K562 (cell line): ENCODE data around the gene TMBIM4. TPM values are rescaled to one million over a fixed set of nuclear protein-coding genes. Genes with fewer than 3 reads are reported as not detected.
"Not testable (repeated sequence)": the region's sequence is repeated elsewhere in the genome, so short reads cannot be mapped to it uniquely, and the experiment has no call there.

Experiments used
- ATAC-seq: fragments of 200-7000 bp; cut with Tn5 transposase; 3 replicates; pipeline ENCODE4 v1.9.1; 2020; ENCODE audit warnings: moderate library complexity
- BruUV-seq: library from RNA; stranded (reverse); fragments of 400-500 nt; replicated peaks from 2 replicates; lab custom pipeline; 2021; lab: Mats Ljungman, UMichigan
- CTCF ChIA-PET: fragments of 300-600 bp; formaldehyde crosslinking; extraction: SDS; loops from one replicate; lab custom pipeline; 2021; ENCODE audit warnings: low intra/inter-chr PET ratio; lab: Yijun Ruan, JAX
- POLR2A ChIA-PET: fragments of 300-600, 350-650 bp; sonication (Branson Sonifier 250); formaldehyde crosslinking; extraction: SDS; loops from one replicate; lab custom pipeline; 2021; ENCODE audit warnings: antibody characterized with exemption, inconsistent platforms; lab: Yijun Ruan, JAX
- DNase-seq, 4 experiments: peaks; one replicate each; pipeline versions ENCODE4 v3.0.0 to v3.0.0-alpha.2; 2011 to 2018; ENCODE audit warnings: low spot score in 3 of 4, mixed read lengths in 3 of 4; ENCODE audit errors: extremely low read depth in 1 of 4
- FAIRE-seq: peaks from 2 replicates; lab custom pipeline; 2011; peaks lifted over from hg19 to GRCh38; lab: Jason Lieb, UNC
- H2AFZ ChIP-seq: 2 replicates; pipeline ENCODE4 v1.6.0; 2011; ENCODE audit warnings: low read depth, low read length, control low read depth, inconsistent platforms
- H3K27ac ChIP-seq: fragments of 200-600 bp; 3 replicates; pipeline ENCODE4 v1.8.0; 2011; ENCODE audit warnings: low read depth, mild to moderate bottlenecking, control low read depth, inconsistent platforms, low read length, moderate library complexity, mixed read lengths; ENCODE audit errors: extremely low read depth
- H3K27me3 ChIP-seq, 2 experiments: fragments of 300-600 bp in 1 of 2; 2 replicates in 1 of 2; 3 replicates in 1 of 2; pipeline versions ENCODE4 v1.6.0 to v1.8.0; 2011; ENCODE audit warnings: inconsistent platforms in 2 of 2, low read length in 2 of 2, mild to moderate bottlenecking in 1 of 2, mixed read lengths in 1 of 2, moderate library complexity in 1 of 2; ENCODE audit not compliant: control insufficient read depth in 2 of 2, insufficient read depth in 2 of 2
- H3K36me3 ChIP-seq: fragments of 300-600 bp; 3 replicates; pipeline ENCODE4 v1.8.0; 2011; ENCODE audit warnings: mild to moderate bottlenecking, low read length, inconsistent platforms; ENCODE audit not compliant: control insufficient read depth, insufficient read depth
- H3K4me1 ChIP-seq, 2 experiments: fragments of 200-600 bp in 1 of 2; replicated peaks in 1 of 2; 2 replicates in 1 of 2; 3 replicates in 1 of 2; pipeline versions ENCODE4 v1.5.1 to v1.8.0; 2011; ENCODE audit warnings: inconsistent platforms in 2 of 2, low read length in 2 of 2, mild to moderate bottlenecking in 1 of 2, mixed read lengths in 1 of 2, moderate library complexity in 1 of 2; ENCODE audit not compliant: control insufficient read depth in 2 of 2, insufficient read depth in 2 of 2
- H3K4me2 ChIP-seq: 2 replicates; pipeline ENCODE4 v1.6.1; 2011; ENCODE audit warnings: low read length, control low read depth, inconsistent platforms, mixed read lengths; ENCODE audit not compliant: insufficient read depth
- H3K4me3 ChIP-seq: fragments of 200-600 bp; sonication (generic), shearing (Covaris generic); 2 replicates; pipeline ENCODE4 v1.5.1; 2016; ENCODE audit warnings: control low read depth, inconsistent platforms
- H3K79me2 ChIP-seq: fragments of 200-600 bp; 3 replicates; pipeline ENCODE4 v1.8.0; 2011; ENCODE audit warnings: low read length, inconsistent platforms; ENCODE audit not compliant: control insufficient read depth, insufficient read depth
- H3K9ac ChIP-seq, 2 experiments: 2 replicates each; pipeline versions ENCODE4 v1.6.0 to v1.6.1; 2011; ENCODE audit warnings: low read depth in 2 of 2, low read length in 2 of 2, control low read depth in 1 of 2, inconsistent platforms in 1 of 2, mild to moderate bottlenecking in 1 of 2, mixed read lengths in 1 of 2; ENCODE audit not compliant: insufficient read depth in 1 of 2
- H3K9me1 ChIP-seq: one replicate; pipeline ENCODE4 v1.6.0; 2011; ENCODE audit warnings: inconsistent platforms, mild to moderate bottlenecking, low read length, moderate library complexity; ENCODE audit not compliant: control insufficient read depth, insufficient read depth
- H3K9me3 ChIP-seq: replicated peaks from 2 replicates; pipeline ENCODE4 v1.5.1; 2011; ENCODE audit warnings: low read depth, low read length, inconsistent platforms; ENCODE audit not compliant: control insufficient read depth, insufficient read depth
- H4K20me1 ChIP-seq: replicated peaks from 2 replicates; pipeline ENCODE4 v1.6.1; 2011; ENCODE audit warnings: low read length, inconsistent platforms, mixed read lengths; ENCODE audit not compliant: control insufficient read depth, insufficient read depth
- MCM3 ChIP-seq: fragments of 450-650 bp; IDR thresholded peaks from 2 replicates; pipeline ENCODE4 v1.6.1; 2016
- NCOR1 ChIP-seq: fragments of 450-650 bp; IDR thresholded peaks from 2 replicates; pipeline ENCODE4 v1.6.1; 2016; ENCODE audit warnings: mild to moderate bottlenecking, moderate library complexity
- SRF ChIP-seq, 2 experiments: fragments of 250-450, 450-650 bp in 1 of 2; sonication (Bioruptor Pico) in 1 of 2; sonication (generic) in 1 of 2; formaldehyde crosslinking; IDR thresholded peaks; 2 replicates each; pipeline versions ENCODE4 v1.5.0 to v1.5.1; 2020 to 2022; ENCODE audit warnings: mild to moderate bottlenecking in 1 of 2, missing genetic modification reagents in 1 of 2
- XRCC5 ChIP-seq: fragments of 200-400 bp; formaldehyde crosslinking; IDR thresholded peaks from 2 replicates; pipeline ENCODE4 v1.6.1; 2017; ENCODE audit warnings: low read depth, mild to moderate bottlenecking, low read length
- WGBS: fragments of 100-300 bp; shearing (Covaris generic); methylation state at CpG from one replicate; pipeline ENCODE4 v1.1.6; 2016; ENCODE audit warnings: low coverage, mixed read lengths; ENCODE audit not compliant: insufficient coverage; ENCODE audit errors: missing lambda C conversion rate; 5-methylcytosine and 5-hydroxymethylcytosine counted together
- in situ Hi-C: fragments of 300-500 bp; cut with MboI; formaldehyde crosslinking; loops from 4 replicates; pipeline ENCODE4 v1.15.0; 2018; ENCODE audit warnings: inconsistent platforms, mixed read lengths
- intact Hi-C: fragments of 100-400 bp; cut with micrococcal nuclease; formaldehyde crosslinking; loops from 2 replicates; pipeline ENCODE4 v1.14.2; 2022
- polyA plus RNA-seq, 8 experiments: library from polyadenylated mRNA; depleted of rRNA in 4 of 8; stranded (reverse) in 5 of 8; unstranded in 3 of 8; fragments of >200 nt; fragmentation: Nextera tagmentation in 2 of 8; fragmentation: Illumina TruSeq in 1 of 8; extraction: Ambion mirVana in 2 of 8; extraction: Trizol in 1 of 8; gene quantifications; 2 replicates each; pipeline versions ENCODE4 v1.2.1 to v1.2.3, GENCODE V29; 2011 to 2014; ENCODE audit warnings: inconsistent platforms in 1 of 8, missing spikeins in 1 of 8
- total RNA-seq, 7 experiments: library from RNA; depleted of rRNA in 6 of 7; stranded (reverse); fragments of >200 nt in 6 of 7; fragmentation: Illumina TruSeq in 2 of 7; extraction: Trizol in 2 of 7; gene quantifications; 2 replicates each; pipeline versions ENCODE4 v1.2.1 to v1.2.3, GENCODE V29; 2011 to 2021; ENCODE audit warnings: low replicate concordance in 1 of 7
- TF ChIP-seq, protein P1 (sequence below): fragments of 250-450 bp; sonication (Bioruptor Pico); IDR thresholded peaks from 2 replicates; pipeline ENCODE4 v1.5.0; 2021; ENCODE audit warnings: mild to moderate bottlenecking, moderate library complexity
- TF ChIP-seq, protein P2 (sequence below): fragments of 250-450 bp; sonication (Bioruptor Pico); IDR thresholded peaks from 2 replicates; pipeline ENCODE4 v1.8.0; 2021; ENCODE audit warnings: borderline replicate concordance, mild to moderate bottlenecking, moderate library complexity; ENCODE audit not compliant: poor library complexity, severe bottlenecking

Gene TMBIM4
- total and polyA plus RNA-seq, 9 of the 15 experiments (the other 6 are each of a cell fraction or from before 2014, with no cell fraction given) = 18.6 to 272 (median 50.0) TPM

DNA sequence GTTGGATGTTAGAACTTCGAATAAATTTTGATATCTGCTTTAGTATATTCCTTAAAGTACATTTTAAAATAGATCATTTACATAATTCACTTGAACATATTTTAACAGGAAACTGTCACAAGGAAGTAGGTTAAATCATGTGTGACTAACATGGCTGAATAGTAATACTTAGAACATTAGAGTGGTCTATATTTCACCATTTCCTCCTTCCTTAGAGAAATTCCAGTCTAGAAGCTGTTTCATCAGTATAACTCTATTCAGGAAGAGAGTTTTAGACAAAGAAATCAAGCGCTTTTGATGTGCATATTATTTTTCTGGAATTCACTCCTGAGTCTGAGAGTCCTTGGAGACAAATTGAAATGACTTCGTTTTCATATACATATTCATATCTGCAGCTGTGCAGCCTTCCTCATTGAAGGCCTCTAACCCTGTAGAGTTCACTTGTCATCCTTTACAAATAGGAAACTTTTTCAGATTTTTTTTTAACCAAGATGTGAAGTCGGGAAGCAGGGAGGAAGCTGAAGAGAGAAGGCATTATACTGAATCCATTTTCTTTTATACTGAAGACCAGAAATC lies 47.6 kb upstream of the TMBIM4 start (continued):
- TF ChIP-seq, protein P1, sequence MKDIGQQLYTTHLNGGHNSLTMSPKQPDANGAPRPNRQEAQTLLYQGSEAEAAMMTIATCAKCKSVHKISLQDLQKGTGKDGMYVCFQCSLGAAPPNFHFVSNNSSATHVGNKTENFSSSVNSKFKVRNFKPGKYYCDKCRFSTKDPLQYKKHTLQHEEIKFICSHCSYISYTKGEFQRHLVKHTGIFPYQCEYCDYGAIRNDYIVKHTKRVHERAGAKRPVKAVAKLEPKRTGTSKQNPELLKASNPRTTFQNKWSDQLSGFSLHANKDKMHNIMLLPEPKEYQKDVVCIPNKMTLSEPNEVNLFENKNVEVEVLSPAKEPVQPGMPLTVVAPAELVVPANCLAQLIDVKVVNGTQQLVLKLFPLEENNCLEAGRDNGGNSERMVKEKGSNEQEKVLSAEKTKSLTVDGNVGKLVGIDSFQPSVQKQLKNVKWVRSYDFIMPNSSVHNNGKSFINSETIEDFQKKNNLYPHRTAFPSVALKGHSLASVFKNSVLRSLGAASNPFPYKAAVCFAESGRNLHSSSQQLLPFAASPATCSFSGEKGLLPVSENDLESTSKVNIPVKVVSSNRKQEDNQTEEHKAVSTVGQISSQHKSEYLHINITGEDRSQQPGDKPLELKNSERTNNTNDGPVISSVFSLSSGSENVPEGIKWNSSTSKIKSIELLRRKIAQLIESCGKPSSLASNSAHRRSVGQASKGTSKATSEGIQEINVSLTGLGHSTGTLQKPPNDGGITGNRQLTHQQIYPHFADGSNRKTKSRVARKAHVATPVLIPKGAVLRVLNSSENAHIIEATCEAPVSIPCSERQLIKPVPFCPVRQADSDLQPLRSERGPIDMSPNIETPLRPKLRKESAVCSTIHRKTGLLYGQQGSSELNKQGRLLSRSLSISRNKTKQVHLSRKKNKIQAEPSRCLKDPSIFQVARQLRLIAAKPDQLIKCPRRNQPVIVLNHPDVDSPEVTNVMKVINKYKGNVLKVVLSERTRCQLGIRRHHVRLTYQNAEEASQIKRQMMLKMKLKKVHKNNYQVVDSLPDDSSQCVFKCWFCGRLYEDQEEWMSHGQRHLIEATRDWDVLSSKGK (CRISPR knock-in tag) = no peak
- no peak for TF ChIP-seq XRCC5
- TF ChIP-seq SRF (CRISPR knock-in tag; IDR thresholded peaks at IDR 0.05) = no peak
- TF ChIP-seq, protein P2, sequence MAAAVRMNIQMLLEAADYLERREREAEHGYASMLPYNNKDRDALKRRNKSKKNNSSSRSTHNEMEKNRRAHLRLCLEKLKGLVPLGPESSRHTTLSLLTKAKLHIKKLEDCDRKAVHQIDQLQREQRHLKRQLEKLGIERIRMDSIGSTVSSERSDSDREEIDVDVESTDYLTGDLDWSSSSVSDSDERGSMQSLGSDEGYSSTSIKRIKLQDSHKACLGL (CRISPR knock-in tag) = no peak
- no peak for TF ChIP-seq MCM3
- no peak for TF ChIP-seq NCOR1
- TF ChIP-seq, all 486 proteins: peak for 0

DNA sequence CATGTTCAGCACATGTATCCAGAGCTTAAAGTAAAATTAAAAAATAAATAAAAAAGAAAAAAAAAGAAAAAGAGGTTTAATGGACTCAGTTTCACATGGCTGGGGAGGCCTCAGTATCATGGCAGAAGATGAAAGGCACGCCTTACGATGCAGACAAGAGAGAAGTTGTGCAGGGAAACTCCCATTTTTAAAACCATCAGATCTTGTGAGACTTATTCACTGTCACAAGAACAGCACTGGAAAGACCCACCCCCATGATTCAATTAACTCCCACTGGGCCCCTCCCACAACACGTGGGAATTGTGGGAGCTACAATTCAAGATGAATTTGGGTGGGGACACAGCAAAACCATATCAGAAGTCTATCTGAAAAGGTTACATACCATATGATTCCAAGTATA lies 43.2 kb upstream of the TMBIM4 start:
- intact Hi-C loops, POLR2A ChIA-PET, H3K27ac ChIP-seq, ATAC-seq, H3K79me2 ChIP-seq, in situ Hi-C loops, H3K9me3 ChIP-seq, H3K36me3 ChIP-seq, FAIRE-seq, BruUV-seq, H2AFZ ChIP-seq, H3K9ac ChIP-seq, H3K4me3 ChIP-seq, H3K9me1 ChIP-seq, H3K4me2 ChIP-seq, DNase-seq, H3K4me1 ChIP-seq, H3K27me3 ChIP-seq, H4K20me1 ChIP-seq, CTCF ChIA-PET: not testable (repeated sequence)
- WGBS = 12% methylated on average over 3 of the region's 3 CpGs
